ENCODE measurements around the gene CTNNA1. TPM values are rescaled to one million over a fixed set of nuclear protein-coding genes. Genes with fewer than 3 reads are reported as not detected.

The CTNNA1 gene
- total and polyA plus RNA-seq, 2 of the 8 experiments (the other 6 are each of a cell fraction or from before 2014, with no cell fraction given) = 115 to 349 TPM

DNA sequence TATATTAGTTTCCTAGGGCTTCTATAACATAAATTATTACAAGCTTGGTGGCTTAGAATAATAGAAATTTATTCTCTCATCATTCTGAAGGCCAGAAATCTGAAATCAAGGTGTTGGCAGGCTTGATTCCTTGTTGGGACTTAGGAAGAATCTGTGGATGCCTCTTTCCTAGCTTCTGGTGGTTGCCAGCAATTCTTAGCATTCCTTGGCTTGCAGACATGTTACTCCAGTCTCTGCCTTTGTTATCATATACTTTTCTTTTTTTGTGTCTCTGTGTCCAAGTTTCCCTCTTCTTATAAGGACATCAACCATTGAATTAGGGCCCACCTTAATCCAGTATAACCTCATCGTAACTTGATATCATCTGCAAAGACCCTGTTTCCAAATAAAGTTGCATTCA lies 31.4 kb downstream of the CTNNA1 start:
- Histone ChIP-seq H2BK120ac (replicated peaks; ENCODE audit: low read depth, low read length) (no peak overlapping the region), H3K56ac (replicated peaks; ENCODE audit: insufficient read length, low read depth, low read length) (no peak overlapping the region), H3K36me3 (ENCODE audit: control insufficient read depth in 2 of 4, insufficient read depth in 4 of 4, low read length in 3 of 4) (peaks cover 4 to 31% (median 8%) of the 10 kb centered on the region in 4 experiments), H4K8ac (ENCODE audit: extremely low read depth, insufficient read depth, low read length) (no peak overlapping the region), H2BK15ac (ENCODE audit: low read length) (no peak overlapping the region), H3K27ac (ENCODE audit: low read depth, low read length) (no peak overlapping the region), H4K5ac (ENCODE audit: insufficient read length, low read depth, low read length) (no peak overlapping the region), H3K18ac (ENCODE audit: extremely low read depth, low read length) (no peak overlapping the region), H4K20me1 (replicated peaks in 1 of 2; ENCODE audit: control insufficient read depth in 1 of 2, insufficient read depth in 2 of 2, low read length in 2 of 2) (peaks cover 2 to 3% of the 10 kb centered on the region in 2 experiments), H3K23me2 (ENCODE audit: low read depth, low read length) (no peaks in the 10 kb centered on the region), H3K4me3 (ENCODE audit: extremely low read depth in 1 of 4, insufficient read depth in 2 of 4, low read depth in 3 of 4, low read length in 4 of 4) (no peak overlapping the region), H3K9me3 (ENCODE audit: insufficient read depth in 2 of 2, low read depth in 1 of 2, low read length in 1 of 2) (no peaks in the 10 kb centered on the region), H3K14ac (ENCODE audit: insufficient read length) (no peak overlapping the region), H2AFZ (ENCODE audit: low read length) (no peak overlapping the region), H2BK12ac (ENCODE audit: low read depth, low read length) (no peak overlapping the region), H3K4ac (replicated peaks; ENCODE audit: insufficient read length, low read depth, low read length) (no peak overlapping the region), H3K4me1 (replicated peaks in 1 of 4; ENCODE audit: control insufficient read depth in 3 of 4, insufficient read depth in 4 of 4, low read length in 3 of 4) (no peaks in the 10 kb centered on the region; a peak in 1 of 7 replicates), H2BK20ac (ENCODE audit: low read length) (no peak overlapping the region), H3K79me1 (ENCODE audit: low read depth, low read length) (no peaks in the 10 kb centered on the region; the same call in 1 of the 2 replicates), H3K79me2 (ENCODE audit: control insufficient read depth in 1 of 2, insufficient read depth in 2 of 2, low read length in 2 of 2) (peaks cover 0 to 55% of the 10 kb centered on the region in 2 experiments; a peak in 2 of 4 replicates), H3K23ac (ENCODE audit: insufficient read length) (no peak overlapping the region), H2BK5ac (ENCODE audit: low read depth, low read length) (no peak overlapping the region), H2AK5ac (ENCODE audit: low read depth, low read length) (no peak overlapping the region), H4K91ac (replicated peaks; ENCODE audit: insufficient read length, low read length) (no peak overlapping the region), H3K9ac (replicated peaks in 1 of 4; ENCODE audit: extremely low read depth in 1 of 4, low read depth in 3 of 4, low read length in 3 of 4) (no peak overlapping the region), H3K27me3 (replicated peaks in 1 of 4; ENCODE audit: control insufficient read depth in 3 of 4, extremely low read depth in 1 of 4, insufficient read depth in 3 of 4, low read length in 3 of 4) (no peaks in the 10 kb centered on the region), H3K4me2 (ENCODE audit: insufficient read depth in 1 of 2, low read depth in 2 of 2, low read length in 2 of 2) (no peak overlapping the region)
- DNase-seq (ENCODE audit: low read depth in 1 of 2, low spot score in 2 of 2) = no peak
- POLR2A ChIA-PET (ENCODE audit: partially characterized antibody) = no interaction called here
- WGBS, 2 experiments (ENCODE audit: extremely low coverage in 1 of 2, insufficient coverage in 1 of 2, insufficient read length in 1 of 2, insufficient replicate concordance in 2 of 2, low coverage in 1 of 2, low lambda C conversion rate in 2 of 2, missing lambda C conversion rate in 1 of 2) = 100% methylated on average over 1 of the region's 1 CpG; no CpG with 5 or more reads in 1 of the 2 experiments
- CTCF ChIA-PET (ENCODE audit: partially characterized antibody) = interaction anchor here (0.7 to 1.0 kb wide), 2 partner anchors 33 to 120 kb away, joined by 3 to 4 read pairs; no protein-coding TSS in a partner anchor
- no peak for FAIRE-seq
- TF ChIP-seq GABPA (IDR thresholded peaks at IDR 0.05; ENCODE audit: borderline replicate concordance, insufficient read depth, low read length) (no peak), EP300 (IDR thresholded peaks at IDR 0.05; ENCODE audit: borderline replicate concordance in 1 of 2, low read depth in 2 of 2, low read length in 2 of 2) (no peak), KDM5A (IDR thresholded peaks at IDR 0.05; ENCODE audit: low read length) (no peak), SRF (IDR thresholded peaks at IDR 0.05; ENCODE audit: low read depth, low read length) (no peak), TAF7 (optimal IDR thresholded peaks at IDR 0.05; ENCODE audit: borderline replicate concordance, low read depth, low read length) (no peak), EZH2 (IDR thresholded peaks at IDR 0.05; ENCODE audit: low read depth, low read length, severe bottlenecking) (no peak), SIX5 (IDR thresholded peaks at IDR 0.05; ENCODE audit: low read depth, low read length) (no peak), EGR1 (IDR thresholded peaks at IDR 0.05; ENCODE audit: borderline replicate concordance, low read depth, low read length) (no peak), CBX5 (IDR thresholded peaks at IDR 0.05; ENCODE audit: low read depth, low read length) (no peak), RFX5 (IDR thresholded peaks at IDR 0.05; ENCODE audit: borderline replicate concordance, low read depth, low read length) (no peak), CHD2 (IDR thresholded peaks at IDR 0.05; ENCODE audit: low read length) (no peak)
- TF ChIP-seq, protein P1, sequence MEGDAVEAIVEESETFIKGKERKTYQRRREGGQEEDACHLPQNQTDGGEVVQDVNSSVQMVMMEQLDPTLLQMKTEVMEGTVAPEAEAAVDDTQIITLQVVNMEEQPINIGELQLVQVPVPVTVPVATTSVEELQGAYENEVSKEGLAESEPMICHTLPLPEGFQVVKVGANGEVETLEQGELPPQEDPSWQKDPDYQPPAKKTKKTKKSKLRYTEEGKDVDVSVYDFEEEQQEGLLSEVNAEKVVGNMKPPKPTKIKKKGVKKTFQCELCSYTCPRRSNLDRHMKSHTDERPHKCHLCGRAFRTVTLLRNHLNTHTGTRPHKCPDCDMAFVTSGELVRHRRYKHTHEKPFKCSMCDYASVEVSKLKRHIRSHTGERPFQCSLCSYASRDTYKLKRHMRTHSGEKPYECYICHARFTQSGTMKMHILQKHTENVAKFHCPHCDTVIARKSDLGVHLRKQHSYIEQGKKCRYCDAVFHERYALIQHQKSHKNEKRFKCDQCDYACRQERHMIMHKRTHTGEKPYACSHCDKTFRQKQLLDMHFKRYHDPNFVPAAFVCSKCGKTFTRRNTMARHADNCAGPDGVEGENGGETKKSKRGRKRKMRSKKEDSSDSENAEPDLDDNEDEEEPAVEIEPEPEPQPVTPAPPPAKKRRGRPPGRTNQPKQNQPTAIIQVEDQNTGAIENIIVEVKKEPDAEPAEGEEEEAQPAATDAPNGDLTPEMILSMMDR (IDR thresholded peaks at IDR 0.05; ENCODE audit: control extremely low read depth in 1 of 3, insufficient read depth in 1 of 3, low read depth in 1 of 3, low read length in 3 of 3) = no peak
